Vagina (tissue), 2 donors: ENCODE data around the gene OGFRL1.

Experiments used
- POLR2A ChIP-seq, 2 donors: fragments of 450-650 bp; IDR thresholded peaks; one replicate each; pipeline ENCODE4 v1.6.1; 2017; ENCODE audit warnings: antibody characterized with exemption in 2 of 2, mild to moderate bottlenecking in 2 of 2, moderate library complexity in 2 of 2
- TF ChIP-seq, protein P1 (sequence below), 3 experiments: fragments of 450-650 bp in 2 of 3; fragments of 200-600 bp in 1 of 3; sonication (generic) in 1 of 3; IDR thresholded peaks; one replicate each; pipeline ENCODE4 v1.5.1; 2017 to 2019; ENCODE audit warnings: antibody characterized with exemption in 3 of 3, mild to moderate bottlenecking in 2 of 3, moderate library complexity in 2 of 3

DNA sequence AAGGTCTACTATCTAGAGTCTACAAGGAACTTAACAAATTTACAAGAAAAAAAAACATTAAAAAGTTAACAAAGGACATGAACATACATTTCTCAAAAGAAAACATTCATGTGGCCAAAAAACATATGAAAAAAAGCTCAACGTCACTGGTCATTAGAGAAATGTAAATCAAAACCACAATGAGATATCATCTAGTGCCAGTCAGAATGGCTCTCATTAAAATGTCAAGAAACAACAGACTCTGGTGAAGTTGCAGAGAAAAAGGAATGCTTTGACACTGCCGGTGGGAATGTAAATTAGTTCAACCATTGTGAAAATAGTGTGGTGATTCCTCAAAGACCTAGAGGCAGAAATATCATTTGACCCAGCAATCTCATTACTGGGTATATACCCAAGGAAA is 48.3 kb downstream of the OGFRL1 start:
- TF ChIP-seq POLR2A (IDR thresholded peaks at IDR 0.05), result no peak
- TF ChIP-seq, protein P1, sequence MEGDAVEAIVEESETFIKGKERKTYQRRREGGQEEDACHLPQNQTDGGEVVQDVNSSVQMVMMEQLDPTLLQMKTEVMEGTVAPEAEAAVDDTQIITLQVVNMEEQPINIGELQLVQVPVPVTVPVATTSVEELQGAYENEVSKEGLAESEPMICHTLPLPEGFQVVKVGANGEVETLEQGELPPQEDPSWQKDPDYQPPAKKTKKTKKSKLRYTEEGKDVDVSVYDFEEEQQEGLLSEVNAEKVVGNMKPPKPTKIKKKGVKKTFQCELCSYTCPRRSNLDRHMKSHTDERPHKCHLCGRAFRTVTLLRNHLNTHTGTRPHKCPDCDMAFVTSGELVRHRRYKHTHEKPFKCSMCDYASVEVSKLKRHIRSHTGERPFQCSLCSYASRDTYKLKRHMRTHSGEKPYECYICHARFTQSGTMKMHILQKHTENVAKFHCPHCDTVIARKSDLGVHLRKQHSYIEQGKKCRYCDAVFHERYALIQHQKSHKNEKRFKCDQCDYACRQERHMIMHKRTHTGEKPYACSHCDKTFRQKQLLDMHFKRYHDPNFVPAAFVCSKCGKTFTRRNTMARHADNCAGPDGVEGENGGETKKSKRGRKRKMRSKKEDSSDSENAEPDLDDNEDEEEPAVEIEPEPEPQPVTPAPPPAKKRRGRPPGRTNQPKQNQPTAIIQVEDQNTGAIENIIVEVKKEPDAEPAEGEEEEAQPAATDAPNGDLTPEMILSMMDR (IDR thresholded peaks at IDR 0.05), result no peak
